A673 (cell line): ENCODE measurements around the gene NBEA.

ENCODE experiments used
- EZH2 ChIP-seq: fragments of 200-600 bp; sonication (generic); IDR thresholded peaks from 2 replicates; pipeline ENCODE4 v1.6.1; 2017; ENCODE audit warnings: borderline replicate concordance, low read depth, mild to moderate bottlenecking, mixed read lengths, antibody characterized with exemption, low read length; ENCODE audit not compliant: poor library complexity, severe bottlenecking
- TF ChIP-seq, protein P1 (sequence below): fragments of 300-800, 200-600 bp; sonication (generic); conservative IDR thresholded peaks from 2 replicates; pipeline ENCODE4 v1.5.1; 2017; ENCODE audit warnings: low read depth, mild to moderate bottlenecking, antibody characterized with exemption, low read length, moderate library complexity, mixed read lengths

DNA sequence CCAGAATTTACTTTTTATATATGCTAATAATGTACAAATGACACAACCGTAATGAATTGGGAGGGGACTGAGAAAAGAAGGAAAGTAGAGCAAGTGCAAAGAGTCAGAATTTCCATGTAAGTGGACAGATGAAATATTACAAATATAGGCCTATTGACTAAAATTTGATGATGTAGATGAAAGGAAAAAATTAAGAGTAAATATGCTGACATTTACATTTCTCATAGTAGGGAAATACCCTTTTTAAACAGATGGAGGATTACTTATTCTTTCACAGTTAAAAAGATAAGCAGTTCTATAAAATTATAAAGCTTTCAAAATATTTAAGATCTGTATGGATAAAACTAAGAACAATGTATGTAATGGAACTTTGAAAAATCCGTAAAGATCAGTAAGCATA, 185.4 kb downstream of the NBEA start:
- TF ChIP-seq, protein P1, sequence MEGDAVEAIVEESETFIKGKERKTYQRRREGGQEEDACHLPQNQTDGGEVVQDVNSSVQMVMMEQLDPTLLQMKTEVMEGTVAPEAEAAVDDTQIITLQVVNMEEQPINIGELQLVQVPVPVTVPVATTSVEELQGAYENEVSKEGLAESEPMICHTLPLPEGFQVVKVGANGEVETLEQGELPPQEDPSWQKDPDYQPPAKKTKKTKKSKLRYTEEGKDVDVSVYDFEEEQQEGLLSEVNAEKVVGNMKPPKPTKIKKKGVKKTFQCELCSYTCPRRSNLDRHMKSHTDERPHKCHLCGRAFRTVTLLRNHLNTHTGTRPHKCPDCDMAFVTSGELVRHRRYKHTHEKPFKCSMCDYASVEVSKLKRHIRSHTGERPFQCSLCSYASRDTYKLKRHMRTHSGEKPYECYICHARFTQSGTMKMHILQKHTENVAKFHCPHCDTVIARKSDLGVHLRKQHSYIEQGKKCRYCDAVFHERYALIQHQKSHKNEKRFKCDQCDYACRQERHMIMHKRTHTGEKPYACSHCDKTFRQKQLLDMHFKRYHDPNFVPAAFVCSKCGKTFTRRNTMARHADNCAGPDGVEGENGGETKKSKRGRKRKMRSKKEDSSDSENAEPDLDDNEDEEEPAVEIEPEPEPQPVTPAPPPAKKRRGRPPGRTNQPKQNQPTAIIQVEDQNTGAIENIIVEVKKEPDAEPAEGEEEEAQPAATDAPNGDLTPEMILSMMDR: no peak
- TF ChIP-seq EZH2: no peak
